Aorta (tissue), 5 donors: ENCODE results near the gene CTNNB1. TPM values are rescaled to one million over a fixed set of nuclear protein-coding genes. Genes with fewer than 3 reads are reported as not detected.
A peak's percentile ranks its signal among the peaks of the same experiment; 100 is the strongest.

ENCODE experiments used
- ATAC-seq: fragments of 200-7000 bp; cut with Tn5 transposase; one replicate; pipeline ENCODE4 v1.9.1; 2022; ENCODE audit warnings: moderate library complexity; ENCODE audit not compliant: low FRiP score
- DNase-seq, 2 donors: peaks; one replicate each; pipeline ENCODE4 v3.0.0-alpha.2; 2020
- H3K27ac ChIP-seq, 2 donors: one replicate each; pipeline ENCODE4 v1.5.1; 2013; ENCODE audit warnings: low read length in 2 of 2, mild to moderate bottlenecking in 2 of 2, moderate library complexity in 2 of 2, control low read depth in 1 of 2, inconsistent platforms in 1 of 2, low read depth in 1 of 2
- H3K27me3 ChIP-seq, 2 donors: one replicate each; pipeline ENCODE4 v1.6.1; 2013; ENCODE audit warnings: control low read depth in 1 of 2, low read length in 1 of 2, mild to moderate bottlenecking in 1 of 2, moderate library complexity in 1 of 2; ENCODE audit not compliant: insufficient read depth in 2 of 2, control insufficient read depth in 1 of 2
- H3K36me3 ChIP-seq, 2 donors: one replicate each; pipeline ENCODE4 v1.6.1; 2013; ENCODE audit warnings: control low read depth in 1 of 2, low read length in 1 of 2, mild to moderate bottlenecking in 1 of 2; ENCODE audit not compliant: insufficient read depth in 2 of 2, control insufficient read depth in 1 of 2
- H3K4me1 ChIP-seq, 2 donors: one replicate each; pipeline ENCODE4 v1.6.1; 2013; ENCODE audit warnings: low read length in 2 of 2, control low read depth in 1 of 2, mild to moderate bottlenecking in 1 of 2, moderate library complexity in 1 of 2; ENCODE audit not compliant: insufficient read depth in 2 of 2, control insufficient read depth in 1 of 2
- H3K4me3 ChIP-seq, 2 donors: one replicate each; pipeline ENCODE4 v1.5.1; 2013; ENCODE audit warnings: low read length in 2 of 2, control low read depth in 1 of 2, mild to moderate bottlenecking in 1 of 2
- H3K9me3 ChIP-seq: one replicate; pipeline ENCODE4 v1.6.1; 2013; ENCODE audit warnings: mild to moderate bottlenecking, low read length; ENCODE audit not compliant: control insufficient read depth
- WGBS, 2 donors: extraction: QIAGEN DNeasy Blood & Tissue Kit; methylation state at CpG; one replicate each; pipeline ENCODE4 v1.1.7; 2013; 5-methylcytosine and 5-hydroxymethylcytosine counted together
- intact Hi-C, 2 donors: fragments of 100-400 bp; cut with DNase I; formaldehyde crosslinking; loops; one replicate each; pipeline versions ENCODE4 v1.14.2 to v1.15.0; 2022
- polyA plus RNA-seq, 2 donors: library from polyadenylated mRNA; stranded (reverse); fragments of 200-250 nt; gene quantifications; one replicate each; pipeline ENCODE4 v1.2.3, GENCODE V29; 2013
- total RNA-seq, 2 donors: library from RNA; stranded (reverse); fragmentation: NEBNext Ultra II Directional; extraction: Animal tissue kit (Norgen Biotek cat#: 25700); gene quantifications; one replicate each; pipeline ENCODE4 v1.2.1, GENCODE V29; 2021
- donor health status: healthy with polysubstance abuse.
- donor health status: Bipolar disorder and iron deficiency.
- donor health status: DM: no; HTN: no; CAD: no.
- donor health status: DM: no; HTN: no; CAD: no.
- donor health status: DM: yes; HTN: yes; CAD: no.

Gene CTNNB1
- total and polyA plus RNA-seq, 4 donors: 102 to 336 (median 235) TPM

GRCh38 chr3:41236228-41236627 is 36.9 kb downstream of the CTNNB1 start:
- DNase-seq (no peak), ATAC-seq (no peak)
- Histone ChIP-seq H3K27ac (no peak overlapping the region), H3K36me3 (peaks cover 6 to 16% of the 10 kb centered on the region in 2 donors), H3K9me3 (no peaks in the 10 kb centered on the region), H3K4me1 (peaks cover 0 to 3% of the 10 kb centered on the region in 2 donors), H3K27me3 (no peaks in the 10 kb centered on the region), H3K4me3 (no peak overlapping the region)
- intact Hi-C loops: no loop called here
- WGBS, 2 donors: 87 to 93% methylated on average over 2 of the region's 2 CpGs

GRCh38 chr3:41237907-41238306 is 38.6 kb downstream of the CTNNB1 start:
- Histone ChIP-seq H3K27me3 (no peaks in the 10 kb centered on the region), H3K4me3 (peak overlapping the region in 1 of 2 donors; percentile 8), H3K9me3 (no peaks in the 10 kb centered on the region), H3K4me1 (peaks cover 0 to 3% of the 10 kb centered on the region in 2 donors), H3K36me3 (peaks cover 6 to 16% of the 10 kb centered on the region in 2 donors), H3K27ac (no peak overlapping the region)
- DNase-seq (no peak), ATAC-seq (peak; percentile 48)
- intact Hi-C loops: no loop called here
- WGBS, 2 donors: 6 to 18% methylated on average over 3 of the region's 3 CpGs

GRCh38 chr3:41239587-41239986 is 40.3 kb downstream of the CTNNB1 start:
- Histone ChIP-seq H3K9me3 (no peaks in the 10 kb centered on the region), H3K27me3 (no peaks in the 10 kb centered on the region), H3K27ac (no peak overlapping the region), H3K36me3 (peaks cover 3 to 16% of the 10 kb centered on the region in 2 donors), H3K4me3 (no peak overlapping the region), H3K4me1 (peaks cover 0 to 3% of the 10 kb centered on the region in 2 donors)
- no peak for ATAC-seq
- no peak for DNase-seq
- 31 to 46% methylated on average over 2 of the region's 2 CpGs for WGBS, 2 donors
- intact Hi-C loops: no loop called here

GRCh38 chr3:41241161-41241560 is 41.9 kb downstream of the CTNNB1 start:
- peaks cover 3 to 13% of the 10 kb centered on the region in 2 donors for H3K36me3 ChIP-seq
- DNase-seq (no peak), ATAC-seq (no peak)
- 88 to 94% methylated on average over 4 of the region's 4 CpGs for WGBS, 2 donors
- no peaks in the 10 kb centered on the region for H3K9me3 ChIP-seq
- H3K4me3 ChIP-seq: no peak overlapping the region
- intact Hi-C loops: no loop called here
- no peak overlapping the region for H3K27ac ChIP-seq
- no peaks in the 10 kb centered on the region for H3K27me3 ChIP-seq
- H3K4me1 ChIP-seq: peaks cover 0 to 3% of the 10 kb centered on the region in 2 donors

GRCh38 chr3:41241800-41242571 is 42.7 kb downstream of the CTNNB1 start:
- DNase-seq (no peak), ATAC-seq (no peak)
- Histone ChIP-seq H3K27me3 (no peaks in the 10 kb centered on the region), H3K27ac (no peak overlapping the region), H3K4me1 (peaks cover 0 to 3% of the 10 kb centered on the region in 2 donors), H3K4me3 (no peak overlapping the region), H3K36me3 (peaks cover 0 to 8% of the 10 kb centered on the region in 2 donors), H3K9me3 (no peaks in the 10 kb centered on the region)
- intact Hi-C loops: no loop called here
- WGBS, 2 donors: 84 to 86% methylated on average over 7 of the region's 7 CpGs

GRCh38 chr3:41243183-41243582 is 43.9 kb downstream of the CTNNB1 start:
- no peak for DNase-seq
- H3K27me3 ChIP-seq: no peaks in the 10 kb centered on the region
- WGBS, 2 donors: 77 to 96% methylated on average over 2 of the region's 2 CpGs
- H3K4me1 ChIP-seq: no peaks in the 10 kb centered on the region
- H3K36me3 ChIP-seq: peaks cover 0 to 6% of the 10 kb centered on the region in 2 donors
- H3K9me3 ChIP-seq: no peaks in the 10 kb centered on the region
- intact Hi-C loops: no loop called here
- no peak for ATAC-seq
- H3K4me3 ChIP-seq: no peak overlapping the region
- H3K27ac ChIP-seq: no peak overlapping the region

GRCh38 chr3:41244620-41245336 is 45.5 kb downstream of the CTNNB1 start:
- H3K27ac ChIP-seq: no peak overlapping the region
- no peaks in the 10 kb centered on the region for H3K4me1 ChIP-seq
- no peak for DNase-seq
- 81 to 83% methylated on average over 6 of the region's 6 CpGs for WGBS, 2 donors
- no peak overlapping the region for H3K4me3 ChIP-seq
- H3K9me3 ChIP-seq: no peaks in the 10 kb centered on the region
- ATAC-seq: no peak
- H3K36me3 ChIP-seq: no peaks in the 10 kb centered on the region
- H3K27me3 ChIP-seq: no peaks in the 10 kb centered on the region
- intact Hi-C loops: no loop called here

GRCh38 chr3:41247055-41248004 is 48.0 kb downstream of the CTNNB1 start:
- Histone ChIP-seq H3K9me3 (no peaks in the 10 kb centered on the region), H3K27me3 (no peaks in the 10 kb centered on the region), H3K36me3 (no peaks in the 10 kb centered on the region), H3K27ac (no peak overlapping the region), H3K4me3 (no peak overlapping the region), H3K4me1 (no peaks in the 10 kb centered on the region)
- ATAC-seq: no peak
- WGBS, 2 donors: 69 to 71% methylated on average over 12 of the region's 12 CpGs
- intact Hi-C loops: no loop called here
- no peak for DNase-seq
